Activated CD8-positive, alpha-beta T cell treated with anti-CD3 and anti-CD28 coated beads for 36 hours (primary cell): ENCODE measurements around the gene MXRA5. TPM values are rescaled to one million over a fixed set of nuclear protein-coding genes. Genes with fewer than 3 reads are reported as not detected.
"Not testable (repeated sequence)": the region's sequence is repeated elsewhere in the genome, so short reads cannot be mapped to it uniquely, and the experiment has no call there.

Experiments used
- ATAC-seq: fragments of 200-7000 bp; cut with Tn5 transposase; one replicate; pipeline ENCODE4 v1.10.0; 2021; ENCODE audit warnings: mild to moderate bottlenecking, moderate library complexity
- CTCF ChIA-PET: fragments of 350-600 bp; sonication (Branson Sonifier 250); formaldehyde crosslinking; loops from one replicate; lab custom pipeline; 2021; ENCODE audit warnings: antibody characterized with exemption; lab: Charles Lee
- POLR2A ChIA-PET: fragments of 350-600 bp; sonication (Branson Sonifier 250); formaldehyde crosslinking; loops from one replicate; lab custom pipeline; 2021; ENCODE audit warnings: antibody characterized with exemption; lab: Charles Lee
- DNase-seq: peaks from one replicate; pipeline ENCODE4 v3.0.0-alpha.2; 2020
- H3K27ac Mint-ChIP-seq: one replicate; pipeline ENCODE4 v1.8.0; 2021; ENCODE audit warnings: mild to moderate bottlenecking, mixed read lengths
- H3K27me3 Mint-ChIP-seq: one replicate; pipeline ENCODE4 v1.8.0; 2021; ENCODE audit warnings: mixed read lengths
- H3K36me3 Mint-ChIP-seq: one replicate; pipeline ENCODE4 v1.8.0; 2021; ENCODE audit warnings: low read depth, mixed read lengths
- H3K4me1 Mint-ChIP-seq: one replicate; pipeline ENCODE4 v1.8.0; 2021; ENCODE audit warnings: low read depth, mixed read lengths
- H3K4me3 Mint-ChIP-seq: one replicate; pipeline ENCODE4 v1.8.0; 2021; ENCODE audit warnings: mild to moderate bottlenecking, moderate library complexity, mixed read lengths
- H3K9me3 Mint-ChIP-seq: one replicate; pipeline ENCODE4 v1.8.0; 2021; ENCODE audit warnings: mixed read lengths
- CTCF ChIP-seq: fragments of 200-600 bp; IDR thresholded peaks from one replicate; pipeline ENCODE4 v1.8.0; 2022; ENCODE audit warnings: antibody characterized with exemption, mild to moderate bottlenecking
- intact Hi-C: fragments of 100-400 bp; cut with micrococcal nuclease; formaldehyde crosslinking; loops from one replicate; pipeline ENCODE4 v1.10.0; 2022
- total RNA-seq, 2 experiments: library from RNA; stranded (reverse); gene quantifications; one replicate each; pipeline ENCODE4 v1.2.3, GENCODE V29; 2021

MXRA5 gene
- total RNA-seq, 2 experiments from 2014 or later, result not detected

GRCh38 chrX:3374108-3374800 lies 27.8 kb upstream of the MXRA5 start:
- peaks cover 4% of the 10 kb centered on the region for H3K9me3 Mint-ChIP-seq
- H3K4me1 Mint-ChIP-seq, result no peaks in the 10 kb centered on the region
- H3K27me3 Mint-ChIP-seq, result no peaks in the 10 kb centered on the region
- ATAC-seq (no peak), DNase-seq (no peak)
- POLR2A ChIA-PET, result no interaction called here
- H3K4me3 Mint-ChIP-seq, result no peak overlapping the region
- intact Hi-C loops, result no loop called here
- CTCF ChIA-PET, result no interaction called here
- H3K36me3 Mint-ChIP-seq, result no peaks in the 10 kb centered on the region
- H3K27ac Mint-ChIP-seq, result no peak overlapping the region
- no peak for TF ChIP-seq CTCF

DNA sequence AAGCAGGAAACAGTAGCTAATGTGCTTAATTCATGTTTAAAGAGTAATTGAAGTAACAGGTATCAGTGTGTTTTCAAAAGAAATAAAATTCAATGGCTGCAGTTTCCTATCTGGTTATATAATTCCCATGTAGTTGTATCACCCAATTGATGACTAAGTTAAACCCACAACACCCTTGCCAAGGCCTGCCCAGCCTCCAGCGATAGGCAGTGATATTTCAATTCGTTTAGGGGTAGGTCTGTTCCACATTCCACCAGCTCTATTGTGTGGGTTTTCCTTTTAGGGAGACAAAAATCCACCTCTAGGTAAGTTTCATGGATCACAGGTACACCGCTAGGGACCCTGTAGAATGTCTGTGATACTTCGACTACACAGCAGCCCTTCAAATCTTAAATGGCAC lies 24.7 kb upstream of the MXRA5 start:
- Mint-ChIP-seq H3K4me3 (no peak overlapping the region), H3K9me3 (no peaks in the 10 kb centered on the region), H3K27me3 (no peaks in the 10 kb centered on the region), H3K4me1 (no peaks in the 10 kb centered on the region), H3K27ac (no peak overlapping the region), H3K36me3 (no peaks in the 10 kb centered on the region)
- POLR2A ChIA-PET, result no interaction called here
- no peak for DNase-seq
- TF ChIP-seq CTCF, result no peak
- ATAC-seq, result no peak
- intact Hi-C loops, result no loop called here
- CTCF ChIA-PET, result no interaction called here

DNA sequence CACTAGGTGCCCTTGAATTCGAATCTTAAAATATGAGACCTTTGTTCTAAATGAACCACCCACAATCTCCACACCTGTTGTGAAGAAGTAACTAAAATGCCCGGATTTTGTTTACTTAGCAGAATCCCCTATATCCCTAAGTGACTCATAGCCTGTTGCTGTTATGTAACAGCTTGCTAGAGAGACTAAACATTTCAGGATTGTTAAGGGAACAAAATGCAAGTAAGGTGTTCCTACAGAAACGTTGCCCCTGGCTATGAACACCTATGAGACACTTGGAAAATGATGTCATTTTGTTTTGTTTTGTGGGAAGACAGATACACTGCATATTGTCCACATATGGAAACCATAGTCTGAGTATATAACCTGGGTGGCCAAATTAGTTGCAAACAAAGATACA lies 24.2 kb upstream of the MXRA5 start:
- TF ChIP-seq CTCF, result no peak
- Mint-ChIP-seq H3K27me3 (no peaks in the 10 kb centered on the region), H3K4me1 (no peaks in the 10 kb centered on the region), H3K4me3 (no peak overlapping the region), H3K9me3 (no peaks in the 10 kb centered on the region), H3K36me3 (no peaks in the 10 kb centered on the region), H3K27ac (no peak overlapping the region)
- intact Hi-C loops, result no loop called here
- CTCF ChIA-PET, result no interaction called here
- POLR2A ChIA-PET, result no interaction called here
- no peak for DNase-seq
- no peak for ATAC-seq

- TF ChIP-seq CTCF, result no peak
- H3K27ac Mint-ChIP-seq, result no peak overlapping the region
- intact Hi-C loops, result no loop called here
- no peaks in the 10 kb centered on the region for H3K36me3 Mint-ChIP-seq
- H3K27me3 Mint-ChIP-seq, result no peaks in the 10 kb centered on the region
- H3K4me1 Mint-ChIP-seq, result no peaks in the 10 kb centered on the region
- H3K9me3 Mint-ChIP-seq, result no peaks in the 10 kb centered on the region
- CTCF ChIA-PET, result no interaction called here
- H3K4me3 Mint-ChIP-seq, result no peak overlapping the region
- POLR2A ChIA-PET, result no interaction called here
- ATAC-seq (no peak), DNase-seq (no peak)
Measured at GRCh38 chrX:3362956-3363355, 16.5 kb upstream of the MXRA5 start.

DNA sequence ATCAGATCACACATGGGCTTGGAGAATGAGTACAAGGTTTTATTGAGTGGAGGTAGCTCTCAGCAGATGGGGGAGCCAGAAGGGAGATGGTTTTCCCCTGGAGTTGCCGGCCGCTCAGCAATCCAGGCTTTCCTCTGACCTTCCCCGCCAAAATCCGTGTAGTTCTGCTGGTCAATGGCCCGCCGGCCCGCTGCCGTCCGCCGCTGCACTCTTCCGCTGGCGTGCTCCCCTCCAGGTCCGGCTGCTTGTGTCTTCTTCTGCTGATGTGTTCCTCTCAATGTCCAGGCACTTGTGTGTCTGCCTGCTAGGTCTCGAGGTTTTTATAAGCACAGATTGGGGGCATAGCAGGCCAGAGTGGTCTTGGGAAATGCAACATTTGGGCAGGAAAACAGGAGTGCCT lies 14.4 kb upstream of the MXRA5 start:
- Mint-ChIP-seq H3K27me3 (no peaks in the 10 kb centered on the region), H3K4me1 (no peaks in the 10 kb centered on the region), H3K36me3 (no peaks in the 10 kb centered on the region), H3K9me3 (no peaks in the 10 kb centered on the region), H3K27ac (no peak overlapping the region), H3K4me3 (no peak overlapping the region)
- POLR2A ChIA-PET, result no interaction called here
- intact Hi-C loops, result no loop called here
- CTCF ChIA-PET, result no interaction called here
- TF ChIP-seq CTCF, result no peak
- no peak for ATAC-seq
- DNase-seq, result no peak

GRCh38 chrX:3352741-3353140 lies 6.3 kb upstream of the MXRA5 start:
- ATAC-seq, CTCF ChIA-PET: not testable (repeated sequence)

More at GRCh38 chrX:3352741-3353140, 6.3 kb upstream of the MXRA5 start:
- DNase-seq, POLR2A ChIA-PET, H3K4me1 Mint-ChIP-seq, H3K4me3 Mint-ChIP-seq, H3K36me3 Mint-ChIP-seq, H3K9me3 Mint-ChIP-seq, intact Hi-C loops, H3K27ac Mint-ChIP-seq, H3K27me3 Mint-ChIP-seq: not testable (repeated sequence)
